Osteocyte (in vitro differentiated cells): Measurements from ENCODE around the gene DNASE1L1. TPM values are rescaled to one million over a fixed set of nuclear protein-coding genes. Genes with fewer than 3 reads are reported as not detected.

Experiments used
- DNase-seq: peaks from one replicate; pipeline ENCODE4 v3.0.0; 2021; ENCODE audit warnings: mixed read lengths; ENCODE audit not compliant: unreplicated experiment; ENCODE audit errors: extremely low spot score
- H3K27ac Mint-ChIP-seq: one replicate; pipeline ENCODE4 v1.8.0; 2021; ENCODE audit warnings: mild to moderate bottlenecking, mixed read lengths; ENCODE audit not compliant: unreplicated experiment
- H3K27me3 Mint-ChIP-seq: one replicate; pipeline ENCODE4 v1.8.0; 2021; ENCODE audit warnings: mixed read lengths; ENCODE audit not compliant: unreplicated experiment
- H3K36me3 Mint-ChIP-seq: one replicate; pipeline ENCODE4 v1.8.0; 2021; ENCODE audit warnings: mixed read lengths; ENCODE audit not compliant: unreplicated experiment
- H3K4me1 Mint-ChIP-seq: one replicate; pipeline ENCODE4 v1.8.0; 2021; ENCODE audit warnings: mixed read lengths; ENCODE audit not compliant: unreplicated experiment
- H3K4me3 Mint-ChIP-seq: one replicate; pipeline ENCODE4 v1.8.0; 2021; ENCODE audit warnings: mild to moderate bottlenecking, moderate library complexity, mixed read lengths; ENCODE audit not compliant: unreplicated experiment
- H3K9me3 Mint-ChIP-seq: one replicate; pipeline ENCODE4 v1.8.0; 2021; ENCODE audit warnings: mixed read lengths; ENCODE audit not compliant: unreplicated experiment
- CTCF ChIP-seq: fragments of 200-600 bp; sonication (generic); IDR thresholded peaks from 2 replicates; pipeline ENCODE4 v1.5.0; 2021; ENCODE audit warnings: antibody characterized with exemption, mild to moderate bottlenecking, moderate library complexity
- total RNA-seq: library from RNA; stranded (reverse); gene quantifications from 2 replicates; pipeline ENCODE4 v1.2.1, GENCODE V29; 2021

The DNASE1L1 gene
- total RNA-seq, 1 donor from 2014 or later: 28.1 TPM

- H3K36me3 Mint-ChIP-seq: peaks cover 12% of the 10 kb centered on the region
These were observed 35.7 kb upstream of the DNASE1L1 start for GRCh38 chrX:154444755-154445246.

GRCh38 chrX:154443992-154444754 lies 35.1 kb upstream of the DNASE1L1 start, which contains the start of gene FAM50A:
TSS of gene FAM50A (plus strand) at chrX:154444141. CDS start at chrX:154444236, 95 bp downstream.
- Mint-ChIP-seq H3K4me3 (peak within 1 kb of the TSS; percentile 73), H3K4me1 (peaks cover 8% of the 10 kb centered on the region), H3K27me3 (no peaks in the 10 kb centered on the region), H3K27ac (peak within 1 kb of the TSS; percentile 89), H3K9me3 (no peaks in the 10 kb centered on the region), H3K36me3 (peaks cover 12% of the 10 kb centered on the region)
- no peak for TF ChIP-seq CTCF
- DNase-seq: no peak

More at GRCh38 chrX:154444755-154445246, 35.7 kb upstream of the DNASE1L1 start:
- TF ChIP-seq CTCF: no peak
- H3K4me1 Mint-ChIP-seq: peaks cover 8% of the 10 kb centered on the region
- no peaks in the 10 kb centered on the region for H3K27me3 Mint-ChIP-seq
- no peak overlapping the region for H3K27ac Mint-ChIP-seq
- no peaks in the 10 kb centered on the region for H3K9me3 Mint-ChIP-seq
- peak overlapping the region; percentile 56 for H3K4me3 Mint-ChIP-seq
- DNase-seq: no peak

GRCh38 chrX:154443479-154443910 lies 34.4 kb upstream of the DNASE1L1 start:
- H3K36me3 Mint-ChIP-seq: peaks cover 11% of the 10 kb centered on the region
- no peaks in the 10 kb centered on the region for H3K27me3 Mint-ChIP-seq
- peaks cover 8% of the 10 kb centered on the region for H3K4me1 Mint-ChIP-seq
- TF ChIP-seq CTCF: no peak
- H3K9me3 Mint-ChIP-seq: no peaks in the 10 kb centered on the region
- H3K4me3 Mint-ChIP-seq: peak overlapping the region; percentile 73
- no peak for DNase-seq
- H3K27ac Mint-ChIP-seq: peak overlapping the region; percentile 89

GRCh38 chrX:154441984-154442707 lies 33.1 kb upstream of the DNASE1L1 start:
- TF ChIP-seq CTCF: no peak
- Mint-ChIP-seq H3K36me3 (peaks cover 8% of the 10 kb centered on the region), H3K9me3 (no peaks in the 10 kb centered on the region), H3K4me1 (peaks cover 12% of the 10 kb centered on the region), H3K27ac (no peak overlapping the region), H3K27me3 (no peaks in the 10 kb centered on the region), H3K4me3 (no peak overlapping the region)
- no peak for DNase-seq

GRCh38 chrX:154441564-154441963 lies 32.5 kb upstream of the DNASE1L1 start:
- no peak for TF ChIP-seq CTCF
- Mint-ChIP-seq H3K9me3 (no peaks in the 10 kb centered on the region), H3K27ac (no peak overlapping the region), H3K4me3 (no peak overlapping the region), H3K36me3 (peaks cover 5% of the 10 kb centered on the region), H3K27me3 (no peaks in the 10 kb centered on the region), H3K4me1 (peaks cover 12% of the 10 kb centered on the region)
- no peak for DNase-seq
